ENCODE results near the gene CNN2.
A peak's percentile ranks its signal among the peaks of the same experiment; 100 is the strongest.

The CNN2 gene

DNA sequence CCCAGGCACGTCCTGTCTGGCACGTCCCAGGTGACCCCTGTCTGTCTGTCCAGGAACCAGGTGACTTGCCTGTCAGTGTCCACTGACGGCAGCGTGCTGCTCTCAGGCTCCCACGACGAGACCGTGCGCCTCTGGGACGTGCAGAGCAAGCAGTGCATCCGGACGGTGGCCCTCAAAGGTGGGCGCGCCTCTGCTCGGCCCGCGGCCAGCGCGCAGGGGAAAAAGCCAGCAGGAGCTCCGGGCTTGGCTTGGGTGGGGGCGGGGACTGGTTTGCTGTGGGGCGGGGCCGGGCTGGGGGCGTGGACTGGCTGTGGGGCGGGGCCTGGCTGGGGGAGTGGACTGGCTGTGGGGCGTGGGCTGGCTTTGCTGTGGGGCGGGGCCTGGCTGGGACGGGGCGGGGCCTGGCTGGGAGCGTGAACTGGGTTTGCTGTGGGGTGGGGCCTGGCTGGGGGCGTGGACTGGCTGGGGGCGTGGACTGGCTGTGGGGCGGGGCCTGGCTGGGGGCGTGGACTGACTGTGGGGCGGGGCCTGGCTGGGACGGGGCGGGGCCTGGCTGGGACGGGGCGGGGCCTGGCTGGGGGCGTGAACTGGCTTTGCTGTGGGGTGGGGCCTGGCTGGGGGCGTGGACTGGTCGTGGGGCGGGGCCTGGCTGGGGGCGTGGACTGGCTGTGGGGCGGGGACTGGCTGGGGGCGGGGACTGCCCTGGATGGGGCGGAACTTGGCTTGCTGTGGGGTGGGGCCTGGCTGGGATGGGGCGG, 35.1 kb upstream of the CNN2 start:
- no peak for TF ChIP-seq POLR2A (IDR thresholded peaks at IDR 0.05; ENCODE audit: low read length)
- no peak for TF ChIP-seq GATA1 (IDR thresholded peaks at IDR 0.05; ENCODE audit: low read depth, low read length)
- DNase-seq, result peak; percentile 82 to 83

DNA sequence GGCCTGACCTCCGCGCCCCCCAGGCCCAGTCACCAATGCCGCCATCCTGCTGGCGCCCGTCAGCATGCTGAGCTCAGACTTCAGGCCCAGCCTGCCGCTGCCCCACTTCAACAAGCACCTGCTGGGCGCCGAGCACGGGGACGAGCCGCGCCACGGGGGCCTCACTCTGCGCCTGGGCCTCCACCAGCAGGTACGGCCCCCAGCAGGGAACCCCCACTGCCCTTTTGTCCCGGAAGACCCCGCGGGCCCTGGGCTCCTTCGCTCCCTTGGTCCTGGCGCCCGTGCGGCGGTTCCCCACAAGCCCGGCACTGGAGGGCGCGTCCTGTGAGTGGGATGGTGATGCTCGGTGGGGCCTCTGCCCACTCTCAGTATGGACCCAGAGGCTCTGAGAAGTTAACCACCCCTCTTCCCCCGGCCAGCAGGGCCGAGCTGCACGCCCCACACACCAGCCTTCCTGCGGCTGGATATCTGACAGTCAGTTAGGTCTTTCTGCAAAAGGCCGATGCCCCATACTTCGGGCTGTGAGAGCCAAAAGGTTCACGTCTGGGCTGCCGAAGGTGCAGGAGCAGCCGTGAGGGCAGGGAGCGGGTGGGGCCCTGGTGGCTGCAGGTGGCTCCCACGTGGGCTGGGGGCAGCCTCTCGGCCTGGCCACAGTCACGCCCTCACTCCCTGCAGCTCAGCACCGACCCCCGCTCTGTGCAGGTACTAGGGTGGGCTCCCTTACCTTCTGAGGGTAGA, 34.3 kb upstream of the CNN2 start:
- TF ChIP-seq POLR2A (IDR thresholded peaks at IDR 0.05; ENCODE audit: low read length), result no peak
- no peak for TF ChIP-seq GATA1 (IDR thresholded peaks at IDR 0.05; ENCODE audit: low read depth, low read length)
- no peak for DNase-seq

DNA sequence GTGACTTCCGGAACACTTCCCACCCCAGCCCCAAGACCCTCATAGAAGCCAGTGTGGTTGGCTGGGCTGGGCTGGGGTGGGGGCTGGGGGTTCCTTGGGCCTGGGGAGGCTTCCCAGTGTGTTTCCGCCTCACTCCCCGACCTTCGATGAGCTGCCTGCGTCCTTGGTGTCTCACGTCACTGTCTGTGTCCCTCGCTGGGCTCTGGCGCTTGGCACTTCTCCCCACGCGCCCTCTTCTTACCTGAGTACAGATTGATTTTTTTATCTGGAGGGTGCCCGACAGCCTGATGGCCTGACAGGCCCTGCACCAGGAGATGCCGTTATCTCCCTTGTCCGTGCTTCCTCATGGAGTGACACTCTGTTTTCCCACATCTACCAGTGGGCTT, 33.7 kb upstream of the CNN2 start:
- TF ChIP-seq GATA1 (IDR thresholded peaks at IDR 0.05; ENCODE audit: low read depth, low read length), result no peak
- no peak for DNase-seq

DNA sequence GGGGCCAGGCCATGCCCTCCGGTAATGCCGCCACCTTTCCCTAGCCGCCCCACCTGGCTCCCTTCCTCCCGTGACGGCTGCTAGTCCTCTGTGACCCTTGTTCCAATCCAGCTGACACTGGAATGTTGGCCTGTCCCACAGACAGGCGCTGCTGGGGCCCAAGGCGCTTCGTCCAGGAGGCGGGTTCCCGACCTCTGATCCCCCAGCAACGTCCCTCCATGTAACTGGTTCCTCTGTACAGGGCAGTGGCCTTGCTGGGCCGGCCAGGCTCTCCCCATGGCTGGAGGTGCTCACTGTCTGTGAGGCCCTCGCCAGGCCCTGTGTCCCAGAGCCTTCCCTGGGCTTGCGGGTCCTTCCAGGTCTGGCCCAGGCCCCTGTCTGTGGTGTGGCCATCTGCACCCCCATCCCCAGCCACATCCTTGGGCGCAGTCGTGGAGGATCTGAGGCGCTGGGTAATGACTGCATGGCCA, 33.0 kb upstream of the CNN2 start:
- no peak for DNase-seq

DNA sequence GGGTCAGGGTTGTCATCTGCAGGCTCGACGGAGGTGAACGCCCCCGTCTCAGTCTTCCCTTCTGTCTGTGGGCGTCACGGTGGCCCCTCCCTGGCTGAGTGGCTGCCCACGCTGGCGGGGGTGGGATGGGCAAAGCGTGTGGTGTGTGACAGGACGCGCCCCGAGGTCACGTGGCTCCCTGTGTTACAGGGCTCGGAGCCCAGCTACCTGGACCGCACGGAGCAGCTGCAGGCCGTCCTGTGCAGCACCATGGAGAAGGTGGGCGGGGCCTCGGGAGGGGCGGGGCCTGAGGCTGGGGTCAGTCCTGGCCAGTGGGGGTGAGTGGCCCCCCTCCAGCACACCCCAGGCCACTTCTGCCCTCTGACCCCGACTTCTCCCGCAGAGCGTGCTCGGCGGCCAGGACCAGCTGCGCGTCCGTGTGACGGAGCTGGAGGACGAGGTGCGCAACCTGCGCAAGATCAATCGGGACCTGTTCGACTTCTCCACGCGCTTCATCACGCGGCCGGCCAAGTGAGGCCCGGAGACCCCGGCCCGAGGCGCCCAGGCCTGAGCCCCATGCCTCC, 32.5 kb upstream of the CNN2 start:
- DNase-seq, result no peak
- TF ChIP-seq GATA1 (IDR thresholded peaks at IDR 0.05; ENCODE audit: low read depth, low read length) (no peak), POLR2A (IDR thresholded peaks at IDR 0.05; ENCODE audit: low read length) (no peak)

More for the DNA sequence above, 33.0 kb upstream of the CNN2 start:
- no peak for TF ChIP-seq GATA1 (IDR thresholded peaks at IDR 0.05; ENCODE audit: low read depth, low read length)
- TF ChIP-seq POLR2A (IDR thresholded peaks at IDR 0.05; ENCODE audit: low read length), result no peak

DNA sequence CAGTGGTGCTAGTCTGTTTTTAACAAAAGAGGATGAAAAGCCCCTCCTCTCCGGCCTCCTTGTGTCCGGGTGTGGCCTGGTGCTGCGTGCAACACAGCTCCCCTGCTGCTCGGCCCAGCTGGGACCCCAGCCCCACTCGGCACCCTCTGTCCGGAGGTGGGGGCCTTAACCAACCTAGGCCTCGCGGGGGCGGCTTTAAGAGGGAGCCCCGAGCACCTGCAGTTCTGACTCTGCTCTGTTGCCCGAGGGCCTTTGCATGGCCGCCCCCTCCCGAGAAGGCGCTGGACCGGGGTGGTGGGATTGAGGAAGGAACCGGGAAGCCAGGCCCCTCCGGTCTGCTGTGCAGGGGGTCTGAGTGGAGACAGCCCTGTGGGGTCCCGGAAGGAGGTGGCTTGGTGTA, 31.9 kb upstream of the CNN2 start:
- no peak for TF ChIP-seq GATA1 (IDR thresholded peaks at IDR 0.05; ENCODE audit: low read depth, low read length)
- no peak for TF ChIP-seq POLR2A (IDR thresholded peaks at IDR 0.05; ENCODE audit: low read length)
- no peak for DNase-seq

DNA sequence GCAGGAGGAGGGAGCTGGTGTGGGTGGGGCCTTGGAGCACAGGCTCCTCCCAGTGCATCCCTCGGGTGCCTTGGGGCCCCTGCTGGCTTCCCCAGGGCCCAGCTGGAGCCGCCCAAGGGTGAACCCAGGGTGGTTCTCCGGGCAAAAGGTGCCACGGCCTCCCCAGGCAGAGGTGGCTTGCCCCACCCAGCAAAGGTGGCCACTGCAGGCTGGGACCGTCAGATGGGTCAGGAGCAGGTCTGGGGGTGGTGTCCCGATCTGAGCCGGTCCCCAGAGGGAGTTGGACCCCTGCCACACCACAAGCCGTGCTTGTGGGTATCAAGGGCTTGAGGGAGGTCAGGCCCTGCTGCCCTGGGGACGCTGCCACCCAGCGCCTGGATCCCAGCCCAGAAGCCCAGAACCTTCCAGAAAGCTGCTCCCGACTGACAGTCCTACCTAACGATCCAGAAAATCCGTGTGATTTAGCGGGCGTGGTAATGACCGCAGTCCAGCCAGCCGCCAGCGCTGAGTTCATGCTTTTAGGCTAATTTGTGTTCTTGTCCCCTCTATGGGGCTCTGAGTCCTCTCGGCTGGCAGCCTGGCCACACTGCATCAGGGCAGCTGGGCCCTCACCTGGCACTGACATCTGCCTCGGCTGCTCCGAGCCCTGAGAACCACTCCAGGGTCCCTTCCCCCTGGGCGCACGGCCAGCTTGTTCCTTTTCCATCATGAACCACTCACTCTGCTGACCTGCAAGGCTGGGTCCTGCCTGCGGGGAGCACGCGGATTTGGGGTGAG, 31.2 kb upstream of the CNN2 start:
- TF ChIP-seq GATA1 (IDR thresholded peaks at IDR 0.05; ENCODE audit: low read depth, low read length), result no peak
- TF ChIP-seq POLR2A (IDR thresholded peaks at IDR 0.05; ENCODE audit: low read length), result no peak
- DNase-seq, result no peak

DNA sequence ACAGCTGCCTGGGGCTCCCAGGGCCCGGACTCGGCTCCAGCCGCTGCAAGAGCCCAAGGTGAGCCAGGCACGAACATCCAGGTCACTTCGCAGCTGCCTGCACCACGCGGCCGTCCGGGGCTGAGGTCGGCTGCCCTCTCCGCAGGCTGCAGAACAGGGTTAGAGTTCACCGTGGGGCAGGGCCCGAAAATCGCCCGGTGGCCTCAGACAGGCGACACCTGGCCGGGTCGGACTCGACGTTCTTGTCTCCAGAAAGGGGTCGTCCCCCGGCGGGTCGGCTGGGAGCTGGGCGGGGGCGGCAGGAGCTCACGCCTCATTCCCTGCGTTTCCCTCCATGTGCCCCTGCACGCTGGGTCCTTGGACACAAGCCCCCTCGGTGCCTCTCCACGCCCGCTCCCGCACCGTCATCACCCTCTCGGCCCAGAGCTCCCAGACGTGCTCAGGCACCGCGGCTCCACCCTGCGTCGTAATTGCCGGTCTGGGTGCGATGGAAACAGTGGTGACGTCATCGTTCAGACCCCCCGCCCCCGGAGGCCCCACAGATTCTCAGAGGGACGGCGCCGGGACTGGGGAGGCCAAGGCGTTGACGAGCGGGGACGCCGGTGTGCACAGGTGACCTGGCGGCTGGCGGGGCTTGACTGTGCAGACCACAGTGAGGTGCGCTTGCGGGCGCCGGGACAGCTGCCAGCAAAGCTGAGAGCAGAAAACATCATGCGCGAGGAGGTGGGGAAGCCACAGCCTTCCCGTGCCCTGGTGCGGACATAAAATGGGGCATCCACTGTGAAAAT, 30.2 kb upstream of the CNN2 start:
- TF ChIP-seq POLR2A (IDR thresholded peaks at IDR 0.05; ENCODE audit: low read length) (no peak), GATA1 (IDR thresholded peaks at IDR 0.05; ENCODE audit: low read depth, low read length) (no peak)
- peak; percentile 56 to 72 for DNase-seq

DNA sequence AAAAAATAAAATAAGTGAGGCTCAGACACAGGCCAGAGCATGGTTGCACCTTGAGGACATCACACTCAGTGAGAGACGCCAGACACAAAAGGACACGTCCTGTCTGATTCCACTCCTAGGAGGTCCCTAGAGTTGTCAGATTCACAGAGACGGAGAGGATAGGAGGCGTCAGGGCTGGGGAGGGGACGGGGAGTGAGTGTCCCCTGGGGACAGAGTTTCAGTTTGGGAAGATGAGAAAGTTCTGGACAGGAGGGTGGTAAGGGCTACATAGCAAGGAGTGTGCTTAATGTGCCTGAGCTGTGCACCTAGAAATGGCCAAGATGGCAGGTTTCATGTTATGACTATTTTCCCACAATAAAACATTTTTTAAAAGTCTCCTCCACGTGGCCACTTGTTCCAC, 28.3 kb upstream of the CNN2 start:
- no peak for TF ChIP-seq GATA1 (IDR thresholded peaks at IDR 0.05; ENCODE audit: low read depth, low read length)
- no peak for DNase-seq

DNA sequence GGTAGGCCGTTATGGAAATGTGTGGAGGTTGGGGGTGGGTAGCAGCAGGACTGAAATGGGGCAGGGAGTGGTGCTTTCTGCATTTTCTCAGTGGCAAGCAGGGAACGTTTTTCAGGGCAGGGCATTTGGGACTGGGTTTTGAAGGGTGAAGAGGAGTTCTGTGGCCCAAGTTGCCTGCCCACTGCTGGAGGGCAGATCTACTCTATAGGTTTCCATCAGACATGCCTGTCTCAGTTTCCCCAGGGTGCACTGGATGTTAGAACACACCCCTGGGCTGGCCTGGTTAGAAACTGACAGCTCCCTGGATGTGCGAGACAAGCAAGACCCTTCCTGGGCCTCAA, 27.1 kb upstream of the CNN2 start:
- no peak for DNase-seq

DNA sequence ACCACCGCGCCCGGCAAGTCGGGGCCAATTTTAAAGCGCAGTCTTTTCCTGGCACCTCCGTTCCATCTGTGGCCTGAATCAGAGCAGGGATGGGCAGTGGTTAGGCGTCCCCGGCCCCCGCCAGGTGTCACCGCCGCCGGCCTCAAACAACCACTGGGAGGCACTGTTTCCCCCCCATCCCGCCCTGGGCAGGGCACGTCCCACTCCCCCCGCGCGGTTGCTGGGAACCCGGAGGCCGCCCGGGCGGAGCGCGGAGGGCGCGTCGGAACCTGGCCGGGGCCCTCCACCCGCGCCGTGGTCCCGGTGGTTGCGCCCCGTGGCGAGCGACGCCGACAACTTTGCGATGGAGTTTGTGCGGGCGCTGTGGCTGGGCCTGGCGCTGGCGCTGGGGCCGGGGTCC, 26.3 kb upstream of the CNN2 start, which contains the start of gene GRIN3B:
Gene GRIN3B (plus strand): TSS at position 325 of the 400 bp plus-strand sequence. CDS start 19 bp downstream, at position 344.
- TF ChIP-seq GATA1 (IDR thresholded peaks at IDR 0.05; ENCODE audit: low read depth, low read length) (no peak), POLR2A (IDR thresholded peaks at IDR 0.05; ENCODE audit: low read length) (no peak)
- peak; percentile 71 to 79 for DNase-seq

More for the DNA sequence above, 27.1 kb upstream of the CNN2 start:
- TF ChIP-seq GATA1 (IDR thresholded peaks at IDR 0.05; ENCODE audit: low read depth, low read length) (no peak), POLR2A (IDR thresholded peaks at IDR 0.05; ENCODE audit: low read length) (no peak)

DNA sequence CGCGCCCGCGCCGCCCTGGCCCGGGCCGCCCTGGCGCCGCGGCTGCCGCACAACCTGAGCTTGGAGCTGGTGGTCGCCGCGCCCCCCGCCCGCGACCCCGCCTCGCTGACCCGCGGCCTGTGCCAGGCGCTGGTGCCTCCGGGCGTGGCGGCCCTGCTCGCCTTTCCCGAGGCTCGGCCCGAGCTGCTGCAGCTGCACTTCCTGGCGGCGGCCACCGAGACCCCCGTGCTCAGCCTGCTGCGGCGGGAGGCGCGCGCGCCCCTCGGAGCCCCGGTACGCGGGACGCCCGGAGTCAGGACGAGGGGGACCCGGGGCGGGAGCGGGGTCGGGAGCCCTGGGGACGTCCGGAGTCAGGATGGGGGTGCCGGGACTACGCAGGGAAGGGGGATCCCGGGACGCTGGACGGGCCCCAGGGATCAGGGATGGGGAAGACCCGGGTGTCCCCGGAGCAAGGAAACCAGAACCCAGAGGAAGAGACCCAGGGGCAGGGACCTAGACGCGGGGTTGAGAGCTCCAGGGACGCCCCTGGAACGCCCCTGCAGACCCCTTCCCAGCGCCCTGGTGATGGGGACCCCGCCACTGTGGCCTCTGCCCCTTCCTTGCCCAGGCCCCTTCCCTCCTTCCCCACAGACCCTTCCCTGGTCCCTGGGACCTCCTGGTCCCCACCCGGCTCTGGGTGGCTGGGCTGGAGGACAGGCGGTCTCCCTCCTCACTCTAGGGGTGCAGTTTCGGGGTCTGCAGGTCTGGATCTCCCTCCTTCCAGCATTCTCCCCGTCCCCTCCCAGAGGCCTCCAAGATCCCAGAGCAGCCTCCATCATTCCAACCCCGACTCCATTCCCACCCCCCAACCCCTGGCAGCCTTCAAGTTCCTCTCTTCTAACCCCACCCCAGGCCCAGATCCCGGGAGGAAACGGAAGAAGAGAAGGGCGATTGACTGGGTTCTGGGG, 25.5 kb upstream of the CNN2 start:
- TF ChIP-seq POLR2A (IDR thresholded peaks at IDR 0.05; ENCODE audit: low read length), result no peak
- no peak for DNase-seq
